ENCODE data around the gene ALK. TPM values are rescaled to one million over a fixed set of nuclear protein-coding genes. Genes with fewer than 3 reads are reported as not detected.

The ALK gene
- total RNA-seq, 1 donor from 2014 or later = 0.10 TPM

DNA sequence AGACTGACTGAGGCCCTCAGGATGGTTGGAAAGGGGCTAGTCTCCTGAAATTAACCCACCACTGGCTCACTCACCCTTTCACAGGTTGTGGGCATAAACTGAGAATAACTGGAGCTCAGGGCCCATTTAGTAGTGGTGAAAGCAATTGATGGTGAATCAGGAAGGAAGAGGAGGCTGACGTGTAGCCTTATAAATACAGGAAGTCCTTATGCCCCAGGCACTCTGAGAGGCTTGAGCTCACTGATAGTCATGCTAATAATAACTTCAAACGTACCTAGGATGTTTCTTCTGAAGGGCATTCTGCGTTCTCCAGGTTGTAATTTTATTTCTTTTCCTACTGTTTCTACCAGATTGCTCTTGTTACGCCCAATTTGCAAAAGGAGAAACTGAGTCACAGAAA is 477.8 kb downstream of the ALK start:
- DNase-seq = no peak

DNA sequence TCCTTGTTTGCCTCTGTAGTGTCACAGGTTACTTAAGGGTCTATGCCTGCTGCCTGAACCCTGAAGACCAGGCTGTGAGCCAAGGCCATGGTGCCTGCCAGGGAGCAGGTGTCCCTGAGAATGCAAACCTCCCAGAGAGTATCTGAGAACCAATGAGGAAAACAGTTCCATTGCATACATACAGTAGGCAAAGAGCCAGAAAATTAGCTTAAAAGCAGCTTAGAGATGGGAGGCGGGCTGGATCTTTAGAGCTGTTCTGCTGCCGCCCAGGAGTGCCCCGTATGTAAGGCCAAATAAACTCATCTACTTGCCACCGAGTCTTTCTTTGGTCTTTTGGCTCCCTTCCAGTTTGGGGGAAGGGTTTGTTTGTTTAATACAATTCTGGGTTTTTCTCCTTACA is 478.2 kb downstream of the ALK start:
- no peak for DNase-seq

DNA sequence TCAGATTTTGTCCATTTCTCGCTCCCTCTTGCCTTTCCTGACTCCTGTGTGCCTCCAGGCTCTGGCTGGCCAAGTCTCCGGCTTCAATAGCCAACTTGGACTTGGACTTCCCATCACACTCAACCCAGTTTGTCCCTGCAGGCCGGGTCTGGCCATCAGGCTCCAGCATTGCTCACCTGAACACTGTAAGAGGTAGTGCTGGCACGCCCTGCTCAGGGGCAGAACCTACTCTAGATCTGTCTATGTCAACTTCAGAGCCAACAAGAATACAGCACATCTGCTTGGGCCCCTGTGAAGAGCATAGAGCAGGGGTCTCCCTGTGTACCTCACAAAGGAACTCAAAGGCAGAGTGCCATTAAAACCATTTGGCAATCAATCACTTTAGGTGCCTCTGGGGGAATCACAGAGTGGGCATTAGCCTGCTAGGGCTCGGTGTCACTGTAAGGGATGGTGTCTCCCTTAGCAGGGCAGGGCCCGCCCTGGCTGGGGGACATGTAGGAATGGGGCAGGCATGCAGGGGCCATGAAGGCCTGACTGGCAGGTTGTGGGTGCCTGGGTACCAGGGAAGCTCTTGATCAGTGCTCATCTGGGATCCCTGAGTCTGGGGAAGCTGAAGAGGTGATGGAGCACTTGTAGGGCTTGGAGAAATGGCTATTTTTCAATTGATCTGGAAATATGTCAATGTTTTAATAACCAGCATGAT is 480.3 kb downstream of the ALK start:
- DNase-seq = no peak

DNA sequence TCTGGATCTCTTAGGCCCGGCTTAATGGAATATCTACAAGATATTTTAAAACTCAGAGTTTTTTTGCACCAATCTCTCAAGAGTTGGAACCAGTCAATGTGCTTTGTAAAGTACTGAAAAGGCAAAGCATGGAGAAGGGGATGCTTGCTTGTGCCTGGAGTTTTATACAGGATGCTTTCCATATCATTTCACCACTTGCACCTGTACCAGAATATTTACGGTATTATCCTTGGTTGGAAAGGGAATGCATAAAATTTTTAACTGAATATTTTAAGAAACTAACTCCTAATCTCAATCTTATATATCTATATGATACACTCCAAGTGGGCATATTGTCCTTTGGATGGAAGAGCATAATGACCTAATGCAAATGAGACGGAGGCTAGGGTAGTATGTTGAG is 487.5 kb downstream of the ALK start:
- no peak for DNase-seq

DNA sequence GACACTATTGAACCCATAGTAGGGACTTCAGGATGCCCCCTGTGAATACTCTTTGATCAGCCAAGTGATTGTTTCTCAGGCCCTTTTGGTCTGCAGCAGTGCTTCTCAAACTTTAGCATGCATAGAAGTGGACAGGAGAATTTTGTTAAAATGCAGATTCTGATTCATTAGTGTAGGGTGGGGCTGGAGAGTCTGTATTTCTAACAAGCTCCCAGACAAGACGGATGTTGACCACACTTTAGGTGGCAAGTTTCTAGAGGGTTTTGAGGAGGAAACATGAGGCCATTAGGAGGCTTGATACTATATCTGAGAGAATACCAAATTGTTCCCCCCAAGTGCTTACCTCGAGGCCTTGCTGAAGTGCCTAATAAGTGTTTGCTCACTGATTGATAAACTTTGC is 488.3 kb downstream of the ALK start:
- DNase-seq = no peak

DNA sequence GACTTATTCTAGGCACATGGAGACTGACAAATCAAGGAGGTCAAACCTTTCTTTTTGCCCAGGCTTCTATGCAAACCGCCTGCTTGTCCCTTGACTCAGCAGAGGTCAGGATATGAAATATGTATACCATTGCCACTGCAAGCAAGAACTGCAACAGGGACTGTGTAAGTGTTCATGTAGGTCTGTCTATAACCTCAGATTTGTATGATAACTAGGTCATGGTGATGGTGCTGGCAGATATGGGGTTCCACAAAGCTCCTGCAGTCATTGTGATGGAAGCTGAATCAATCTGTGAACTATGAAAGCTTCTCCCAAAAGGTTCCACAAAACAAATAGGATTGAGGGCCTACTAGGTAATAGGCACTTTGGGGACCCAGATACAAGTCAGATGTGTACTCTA is 489.9 kb downstream of the ALK start:
- no peak for DNase-seq

GRCh38 chr2:29430382-29431112 is 490.8 kb downstream of the ALK start:
- DNase-seq = no peak

GRCh38 chr2:29426354-29426753 is 495.0 kb downstream of the ALK start:
- DNase-seq = no peak

DNA sequence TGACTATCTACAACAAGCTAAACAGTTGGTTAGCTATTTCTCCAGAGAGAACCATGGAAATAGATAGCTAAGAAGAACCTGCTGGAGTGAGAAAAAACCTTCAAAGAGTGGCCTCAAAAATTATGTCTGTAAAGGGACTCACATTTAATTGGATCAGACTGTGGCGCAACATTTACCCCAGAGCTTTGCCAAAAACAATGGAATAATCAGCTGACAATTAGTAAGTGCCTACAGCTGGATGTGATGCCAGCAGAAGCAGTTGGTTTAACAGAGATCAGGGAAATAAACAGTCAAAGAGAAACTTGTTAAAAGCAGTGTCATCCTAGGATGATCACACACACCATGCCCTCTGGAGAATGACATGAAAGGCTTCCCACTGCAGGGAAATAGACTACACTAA is 495.5 kb downstream of the ALK start:
- DNase-seq = no peak

- no peak for DNase-seq
Measured at GRCh38 chr2:29423061-29423666, 498.2 kb downstream of the ALK start.

DNA sequence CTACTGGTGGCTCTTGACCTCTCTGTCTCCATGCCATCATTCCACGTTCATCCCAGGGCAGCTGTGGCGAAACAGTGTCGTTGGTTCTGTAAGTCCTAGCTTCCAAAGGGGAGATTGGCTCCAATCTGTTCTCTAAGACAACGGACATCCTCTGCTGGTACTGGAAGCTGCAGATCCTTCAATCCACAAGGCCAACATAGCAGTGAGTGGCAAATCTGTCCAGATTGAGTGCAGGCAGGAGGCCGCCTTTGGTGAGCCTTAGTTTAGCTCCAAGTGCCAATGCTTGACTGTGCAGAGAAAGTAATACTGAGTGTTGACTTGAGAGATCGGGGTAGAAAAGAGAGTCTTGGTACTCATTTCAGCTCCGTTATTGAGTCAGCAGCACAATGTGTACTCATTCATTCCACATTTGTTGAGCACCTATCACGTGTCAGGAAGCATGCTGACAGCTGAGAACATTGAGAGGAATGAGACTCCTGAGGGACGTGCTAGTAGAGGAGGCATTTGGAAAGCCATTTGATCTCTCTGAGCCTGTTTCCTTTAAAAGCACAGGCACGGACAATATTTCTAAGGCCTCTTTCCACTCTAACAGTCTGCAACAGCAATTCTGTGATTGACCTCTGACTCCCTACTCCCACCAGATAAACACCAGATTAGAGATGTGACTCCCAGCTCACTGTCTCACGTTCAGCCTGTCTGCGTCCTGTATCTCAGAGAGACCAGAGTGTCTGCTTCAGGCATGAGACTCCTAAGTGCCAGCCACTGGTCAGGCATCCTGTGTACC is 500.2 kb downstream of the ALK start:
- DNase-seq = no peak

DNA sequence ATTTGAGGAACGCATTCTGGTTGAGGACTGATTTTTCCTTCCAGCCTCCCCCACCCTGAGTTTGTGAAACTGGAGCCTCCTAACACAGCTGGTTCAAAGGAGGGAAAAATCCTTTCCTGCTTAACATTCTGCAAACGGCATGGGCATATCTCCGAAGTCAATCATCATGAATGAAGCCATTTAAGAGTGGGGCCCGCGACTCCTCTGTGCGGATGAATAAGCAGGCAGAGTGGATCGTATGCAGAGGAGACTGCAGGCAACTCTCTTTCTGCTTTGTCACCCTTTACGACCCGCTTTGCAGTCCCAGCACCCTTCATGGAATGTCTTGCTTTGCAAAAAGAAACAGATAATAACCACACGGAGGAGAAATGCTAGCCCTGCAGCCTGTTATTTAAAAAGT is 500.9 kb downstream of the ALK start:
- no peak for DNase-seq

GRCh38 chr2:29417630-29418029 is 503.8 kb downstream of the ALK start:
- no peak for DNase-seq

- DNase-seq = no peak
Measured at GRCh38 chr2:29412197-29412925, 509.0 kb downstream of the ALK start.

GRCh38 chr2:29405707-29406106 is 515.7 kb downstream of the ALK start:
- DNase-seq = no peak

- no peak for DNase-seq
Measured at GRCh38 chr2:29405266-29405665, 516.1 kb downstream of the ALK start.

DNA sequence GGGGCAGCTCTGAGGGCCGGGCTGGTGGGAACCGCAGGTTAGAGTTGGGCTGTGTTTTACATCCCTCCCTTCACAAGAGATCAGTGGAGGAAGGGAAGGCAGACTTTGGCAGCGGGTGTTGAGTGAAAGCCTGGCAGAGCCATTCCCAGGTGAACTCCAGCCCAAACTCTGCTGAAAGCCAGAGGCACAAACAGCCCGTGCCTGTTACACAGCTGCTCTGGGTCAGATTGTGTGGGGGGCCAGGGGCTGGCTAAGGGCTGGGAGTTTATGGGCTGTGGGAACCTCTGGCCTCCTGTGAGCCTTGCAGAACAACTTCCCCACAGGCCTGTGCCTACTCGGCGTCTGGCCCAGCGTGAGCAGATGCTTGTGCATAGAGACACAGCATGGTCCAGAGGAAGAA is 519.4 kb downstream of the ALK start:
- no peak for DNase-seq

DNA sequence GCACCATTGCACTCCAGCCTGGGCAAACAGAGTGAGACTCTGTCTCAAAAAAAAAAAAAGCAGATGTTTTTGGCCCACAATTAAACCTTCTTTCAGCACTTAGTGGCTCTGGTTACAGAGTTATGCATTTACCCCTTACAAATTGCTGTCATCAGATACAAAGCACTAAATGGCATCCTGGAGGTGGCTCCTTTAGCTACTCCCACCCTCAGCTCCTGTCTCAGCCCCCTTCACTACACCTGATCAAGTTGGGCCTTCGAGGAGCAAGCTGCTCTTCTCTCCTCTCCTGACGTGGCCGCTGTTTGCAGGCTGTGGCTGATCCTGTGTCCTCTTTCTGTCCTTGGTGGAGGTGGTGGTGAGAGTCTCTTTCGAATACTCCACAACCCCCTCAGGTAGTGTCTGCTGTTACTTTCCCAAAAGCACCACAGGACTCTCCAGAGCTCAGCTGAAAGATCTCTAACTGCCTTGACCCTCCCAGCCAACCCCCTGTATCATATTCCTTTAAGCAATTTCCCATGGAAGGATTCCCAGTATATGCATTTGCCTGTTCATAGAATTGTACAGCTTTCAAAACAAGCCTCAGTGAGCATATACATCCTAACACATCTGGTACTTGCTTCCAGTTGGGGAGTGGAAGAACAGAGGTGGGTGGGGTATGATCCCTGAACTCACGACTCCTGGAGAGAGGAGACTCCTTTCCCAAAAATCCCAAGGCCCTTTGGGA is 520.3 kb downstream of the ALK start:
- DNase-seq = no peak

- no peak for DNase-seq
Measured at GRCh38 chr2:29398384-29399237, 522.8 kb downstream of the ALK start.

DNA sequence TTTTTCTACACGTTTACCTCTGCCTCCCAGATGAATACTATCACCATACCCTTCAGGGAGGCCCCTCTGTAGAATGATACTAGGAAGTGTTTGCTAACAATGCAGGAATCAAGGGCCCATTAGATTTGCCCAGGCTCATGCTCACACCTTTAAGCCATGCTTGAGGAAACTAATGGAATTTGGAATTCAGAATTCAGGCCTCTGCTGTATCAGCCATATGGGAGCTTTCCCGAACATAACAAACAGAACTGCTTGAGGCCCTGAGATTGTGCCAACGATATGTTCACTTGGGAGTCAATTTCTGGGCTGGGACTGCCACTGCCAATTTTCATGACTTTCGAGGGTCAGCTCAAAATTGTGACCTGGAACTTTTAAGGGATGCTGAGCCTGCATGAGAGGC is 523.7 kb downstream of the ALK start:
- no peak for DNase-seq

DNA sequence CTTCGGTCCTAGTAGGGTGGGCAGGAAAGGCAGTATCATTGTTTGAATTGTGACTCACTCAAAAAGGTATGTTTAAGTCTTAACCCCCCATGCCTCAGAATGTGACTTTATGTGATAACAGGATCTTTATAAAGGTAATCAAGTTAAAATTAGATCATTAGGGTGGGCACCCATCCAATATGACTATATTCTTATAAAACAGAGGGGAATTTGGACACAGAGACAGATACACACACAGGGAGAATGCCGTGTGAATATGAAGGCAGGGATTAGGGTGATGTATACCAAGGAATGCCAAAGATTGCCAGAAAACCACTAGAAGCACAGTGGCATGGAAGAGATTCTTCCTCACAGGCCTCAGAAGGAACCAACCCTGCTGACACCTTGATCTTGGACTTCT is 524.3 kb downstream of the ALK start:
- DNase-seq = no peak
